ACC112 (cell line): ENCODE results near the gene TECTA.
"Not testable (repeated sequence)": the region's sequence is repeated elsewhere in the genome, so short reads cannot be mapped to it uniquely, and the experiment has no call there.

Source experiments
- H2AFZ ChIP-seq: fragments of 200-600 bp; sonication (generic); one replicate; pipeline ENCODE4 v1.6.0; 2017; ENCODE audit warnings: antibody characterized with exemption, low read length; ENCODE audit not compliant: unreplicated experiment
- H3K27ac ChIP-seq: fragments of 200-600 bp; sonication (generic); 2 replicates; pipeline ENCODE4 v1.5.1; 2014; ENCODE audit warnings: low read depth, mild to moderate bottlenecking, antibody characterized with exemption, low read length, moderate library complexity
- H3K27me3 ChIP-seq: fragments of 200-600 bp; sonication (generic); 2 replicates; pipeline ENCODE4 v1.6.1; 2014; ENCODE audit warnings: mild to moderate bottlenecking, antibody characterized with exemption, low read length, moderate library complexity, mixed read lengths; ENCODE audit not compliant: insufficient read depth
- H3K36me3 ChIP-seq: fragments of 200-600 bp; sonication (generic); 2 replicates; pipeline ENCODE4 v1.6.1; 2016; ENCODE audit warnings: mild to moderate bottlenecking, antibody characterized with exemption, low read length, moderate library complexity, mixed read lengths; ENCODE audit not compliant: insufficient read depth
- H3K4me1 ChIP-seq: fragments of 200-600 bp; sonication (generic); one replicate; pipeline ENCODE4 v1.6.1; 2016; ENCODE audit warnings: low read length, mixed read lengths; ENCODE audit not compliant: insufficient read depth, unreplicated experiment, control insufficient read depth
- H3K4me3 ChIP-seq: fragments of 200-600 bp; sonication (generic); 2 replicates; pipeline ENCODE4 v1.5.1; 2014; ENCODE audit warnings: mild to moderate bottlenecking, low read depth, low read length
- H3K79me2 ChIP-seq: fragments of 200-600 bp; sonication (generic); one replicate; pipeline ENCODE4 v1.6.0; 2016; ENCODE audit warnings: low read length; ENCODE audit not compliant: control insufficient read depth, unreplicated experiment, insufficient read depth

Gene TECTA

DNA sequence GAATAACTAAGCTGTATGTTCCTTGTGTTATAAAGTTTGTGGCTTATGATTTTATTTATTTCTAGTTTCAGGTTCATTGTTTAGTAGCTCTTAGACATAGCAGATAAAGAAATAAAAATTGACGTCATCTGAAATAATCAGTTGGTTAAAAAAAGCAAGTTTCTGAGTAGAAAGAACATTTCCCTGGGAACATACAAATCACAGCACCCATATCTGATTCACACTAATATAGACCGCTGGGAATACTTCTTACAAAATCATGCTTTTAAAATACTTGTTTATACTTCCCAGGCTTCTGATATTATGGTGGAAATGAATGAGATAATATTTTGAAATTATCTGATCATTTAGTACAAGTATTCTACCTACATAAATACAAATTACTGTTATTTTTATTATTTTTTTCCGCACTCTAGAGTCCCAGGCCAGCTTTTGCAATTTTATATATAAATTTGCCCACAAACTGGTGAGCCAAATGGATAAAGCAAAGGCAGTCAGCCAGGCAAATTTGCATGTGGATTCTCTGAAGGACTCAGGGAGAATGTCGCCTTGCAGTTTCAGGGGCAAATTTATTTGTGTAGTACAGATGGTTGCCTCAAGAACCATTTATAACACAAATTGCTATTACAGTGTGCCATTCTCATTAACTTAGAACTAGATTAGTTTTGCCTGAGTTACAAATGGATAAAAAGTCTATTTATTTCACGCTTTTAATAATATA is 128.6 kb downstream of the TECTA start:
- Histone ChIP-seq H2AFZ (no peak overlapping the region), H3K4me3 (no peak overlapping the region), H3K27ac (no peak overlapping the region), H3K79me2 (no peaks in the 10 kb centered on the region), H3K36me3 (no peaks in the 10 kb centered on the region), H3K27me3 (peaks cover 51% of the 10 kb centered on the region), H3K4me1 (no peaks in the 10 kb centered on the region)

DNA sequence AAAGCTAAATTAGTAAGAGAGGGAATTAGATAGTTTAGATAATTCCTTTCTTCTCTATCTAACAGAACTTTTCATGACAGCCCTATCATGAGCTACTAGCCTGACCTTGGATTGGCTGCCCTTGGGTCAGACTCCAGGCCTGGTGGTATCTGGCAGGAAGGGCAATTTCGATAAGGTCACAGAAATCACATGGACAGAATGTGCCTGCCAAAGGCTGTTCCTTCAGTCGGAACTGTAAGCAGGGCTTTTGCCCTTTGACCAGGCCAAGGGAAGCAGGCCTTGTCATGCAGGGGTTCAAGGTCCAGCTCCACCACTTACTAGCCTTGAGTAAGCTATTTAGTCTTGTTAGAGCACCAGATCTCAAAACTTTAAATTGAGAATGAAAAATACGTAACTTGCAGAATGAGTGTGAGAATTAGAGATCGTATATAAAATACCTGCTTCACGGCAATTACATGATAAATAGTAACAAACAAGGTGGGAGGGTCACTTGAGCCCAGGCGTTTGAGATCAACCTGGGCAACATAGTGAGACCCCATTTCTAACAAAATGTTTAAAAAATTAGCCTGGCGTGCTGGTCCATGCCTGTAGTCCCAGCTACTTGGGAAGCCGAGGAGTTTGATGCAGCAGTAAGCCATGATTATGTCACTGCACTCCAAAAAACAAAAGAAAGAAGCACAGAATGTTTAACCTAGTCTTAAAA is 130.7 kb downstream of the TECTA start:
- no peaks in the 10 kb centered on the region for H3K79me2 ChIP-seq
- no peak overlapping the region for H2AFZ ChIP-seq
- H3K27ac ChIP-seq = no peak overlapping the region
- H3K4me1 ChIP-seq = no peaks in the 10 kb centered on the region
- H3K4me3 ChIP-seq = no peak overlapping the region
- peaks cover 62% of the 10 kb centered on the region for H3K27me3 ChIP-seq
- H3K36me3 ChIP-seq = no peaks in the 10 kb centered on the region

GRCh38 chr11:121235057-121235456 is 134.0 kb downstream of the TECTA start:
- Histone ChIP-seq H2AFZ (no peak overlapping the region), H3K4me3 (no peak overlapping the region), H3K4me1 (no peaks in the 10 kb centered on the region), H3K27ac (no peak overlapping the region), H3K79me2 (no peaks in the 10 kb centered on the region), H3K36me3 (no peaks in the 10 kb centered on the region), H3K27me3 (peaks cover 56% of the 10 kb centered on the region)

DNA sequence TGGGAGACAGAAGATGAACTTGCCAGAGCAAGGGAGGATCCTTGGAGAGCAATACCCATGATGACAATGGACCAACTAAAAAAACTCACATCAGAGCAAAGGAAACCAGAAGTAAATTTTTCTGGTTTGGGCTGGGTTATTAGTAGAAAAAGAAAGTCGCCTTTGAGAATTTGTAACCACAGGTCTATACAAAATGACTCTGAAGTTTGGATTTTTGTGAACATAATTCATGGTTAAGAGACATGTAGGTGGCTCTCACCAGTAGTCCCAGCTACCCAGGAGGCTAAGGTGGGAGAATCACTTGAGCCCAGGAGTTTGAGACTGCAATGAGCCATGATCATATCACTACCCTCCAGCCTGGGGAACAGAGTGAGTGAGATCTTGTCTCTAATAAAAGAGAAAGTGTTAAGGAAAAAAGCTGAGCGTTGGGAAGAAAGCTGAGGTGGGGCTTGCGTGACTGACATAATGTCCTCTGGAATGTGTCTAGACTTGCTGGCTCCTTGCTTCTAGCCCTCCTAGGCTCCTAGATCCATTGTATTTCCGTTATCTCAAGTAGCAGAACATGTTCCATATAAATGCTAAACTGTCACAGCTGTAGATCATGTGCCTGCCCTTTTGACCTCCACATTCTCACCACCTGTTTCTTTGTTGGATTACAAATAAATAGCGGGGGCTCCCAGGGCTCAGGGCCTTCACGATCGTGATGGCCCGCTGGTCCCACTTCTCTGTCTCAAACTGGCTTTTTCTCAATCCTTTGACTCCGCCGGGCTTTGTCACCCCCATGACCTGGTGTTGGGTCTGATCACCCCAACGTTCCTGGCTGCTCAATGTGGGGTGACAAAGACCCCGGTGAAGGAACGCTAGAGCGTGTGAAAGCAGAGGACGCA is 135.3 kb downstream of the TECTA start:
- H3K4me1 ChIP-seq = no peaks in the 10 kb centered on the region
- no peaks in the 10 kb centered on the region for H3K79me2 ChIP-seq
- no peaks in the 10 kb centered on the region for H3K36me3 ChIP-seq
- no peak overlapping the region for H3K27ac ChIP-seq
- no peak overlapping the region for H2AFZ ChIP-seq
- H3K4me3 ChIP-seq = no peak overlapping the region
- peaks cover 56% of the 10 kb centered on the region for H3K27me3 ChIP-seq

- not testable (repeated sequence) for H3K27ac ChIP-seq, H3K79me2 ChIP-seq, H3K4me1 ChIP-seq, H3K36me3 ChIP-seq, H2AFZ ChIP-seq, H3K4me3 ChIP-seq
- peaks cover 61% of the 10 kb centered on the region for H3K27me3 ChIP-seq
Measured at GRCh38 chr11:121237247-121237646, 136.2 kb downstream of the TECTA start.

DNA sequence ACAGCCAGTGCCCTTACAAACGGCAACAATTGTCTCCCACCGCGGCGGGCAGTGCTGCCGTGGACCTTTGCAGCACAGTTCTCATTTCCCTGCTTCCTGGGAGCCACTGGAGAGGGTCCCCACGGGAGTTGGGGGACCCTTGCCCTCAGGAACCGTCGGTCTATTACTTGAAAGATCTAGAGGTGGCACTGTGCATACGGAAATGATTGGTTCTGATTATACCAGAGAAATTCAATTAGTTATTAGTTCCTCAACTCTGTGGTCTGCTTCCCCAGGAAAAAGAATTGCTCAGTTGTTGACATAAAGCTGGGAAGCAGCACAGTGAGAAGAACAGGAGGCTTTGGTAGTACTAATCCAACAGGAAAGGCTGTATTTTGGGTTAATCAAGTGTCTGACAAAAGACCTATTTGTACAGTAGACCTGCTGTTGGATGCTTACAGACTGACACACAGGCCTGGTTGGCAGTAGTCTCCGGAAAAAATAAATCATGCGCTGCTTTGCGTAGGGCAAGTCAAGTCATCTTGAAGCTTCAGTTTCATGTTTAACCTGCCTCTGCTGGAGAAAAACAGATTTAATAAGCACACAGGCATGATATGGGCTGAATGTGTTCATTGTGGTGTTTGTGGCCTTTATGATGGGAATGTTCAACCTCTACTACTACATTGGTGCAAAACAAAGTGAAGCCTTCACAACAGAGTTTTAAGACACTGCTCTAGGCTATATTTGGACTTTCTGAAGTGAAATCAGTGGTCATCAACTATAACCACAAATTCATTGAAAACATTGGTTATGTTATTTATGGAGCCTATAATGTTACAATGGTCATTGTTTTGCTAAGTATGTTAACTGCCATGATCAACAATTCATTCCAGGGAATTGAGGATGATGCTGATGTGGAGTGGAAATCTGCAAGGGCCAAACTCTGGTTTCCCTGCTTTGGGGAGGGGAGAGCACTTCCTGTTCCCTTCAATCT is 136.9 kb downstream of the TECTA start:
- no peak overlapping the region for H3K27ac ChIP-seq
- H3K36me3 ChIP-seq = no peaks in the 10 kb centered on the region
- no peak overlapping the region for H3K4me3 ChIP-seq
- peaks cover 67% of the 10 kb centered on the region for H3K27me3 ChIP-seq
- H3K79me2 ChIP-seq = no peaks in the 10 kb centered on the region
- H3K4me1 ChIP-seq = no peaks in the 10 kb centered on the region
- H2AFZ ChIP-seq = no peak overlapping the region

DNA sequence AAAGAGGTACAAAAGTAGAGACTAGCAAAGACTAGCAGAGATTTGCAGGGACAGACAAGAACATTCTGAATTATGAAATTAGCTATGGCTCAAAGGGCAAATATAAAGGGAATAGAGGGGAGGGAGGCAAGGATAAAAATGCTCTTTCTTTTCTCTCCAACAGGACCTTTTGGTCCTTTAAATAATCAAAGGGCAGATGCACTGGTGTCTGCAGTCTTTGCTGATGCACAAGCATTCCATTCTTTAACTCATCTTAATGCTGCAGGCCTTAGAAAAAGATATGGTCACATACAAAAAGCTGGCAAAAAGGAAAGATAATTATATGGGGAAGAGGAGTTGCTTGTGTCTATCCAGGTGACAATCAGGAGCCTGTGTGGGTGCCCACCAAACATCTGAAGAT is 137.9 kb downstream of the TECTA start:
- Histone ChIP-seq H3K36me3 (no peaks in the 10 kb centered on the region), H3K27ac (no peak overlapping the region), H3K79me2 (no peaks in the 10 kb centered on the region), H3K4me1 (no peaks in the 10 kb centered on the region), H2AFZ (no peak overlapping the region), H3K27me3 (peaks cover 63% of the 10 kb centered on the region), H3K4me3 (no peak overlapping the region)

- not testable (repeated sequence) for H2AFZ ChIP-seq, H3K79me2 ChIP-seq, H3K4me1 ChIP-seq, H3K36me3 ChIP-seq, H3K4me3 ChIP-seq, H3K27ac ChIP-seq
- H3K27me3 ChIP-seq = peaks cover 58% of the 10 kb centered on the region
Measured at GRCh38 chr11:121240001-121240400, 139.0 kb downstream of the TECTA start.

DNA sequence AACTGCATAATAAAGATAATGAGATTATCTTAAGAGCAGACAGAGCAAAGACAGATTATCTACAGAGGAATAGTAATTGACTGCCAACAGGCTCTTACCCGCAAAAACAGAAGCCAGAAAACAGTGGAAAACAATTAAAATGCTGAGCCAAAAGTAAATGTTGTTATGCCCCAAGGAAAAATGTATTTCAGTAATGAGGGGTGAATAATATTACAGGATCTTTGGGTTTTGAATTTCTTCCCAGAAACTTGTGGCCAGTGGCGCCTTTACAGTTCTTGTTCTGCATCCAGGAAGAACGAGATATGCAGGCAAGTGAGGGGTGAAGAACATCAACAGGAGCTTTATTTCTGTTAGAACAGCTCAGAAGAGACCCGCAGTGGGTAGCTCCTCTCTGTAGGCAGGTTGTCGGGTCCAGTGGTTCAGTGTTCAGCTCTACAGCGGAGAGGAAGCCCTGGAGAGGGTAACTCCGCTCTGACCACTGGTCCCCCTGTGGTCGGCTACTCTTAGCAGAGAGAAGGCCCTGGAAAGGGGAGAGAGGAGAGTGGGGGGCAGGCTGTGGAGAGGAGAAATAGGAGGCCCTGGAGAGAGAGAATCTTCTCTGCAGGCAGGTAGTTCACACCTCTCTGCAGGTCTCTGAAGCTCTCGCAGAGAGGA is 139.7 kb downstream of the TECTA start:
- H3K36me3 ChIP-seq = no peaks in the 10 kb centered on the region
- H3K79me2 ChIP-seq = no peaks in the 10 kb centered on the region
- no peaks in the 10 kb centered on the region for H3K4me1 ChIP-seq
- H3K27me3 ChIP-seq = peaks cover 54% of the 10 kb centered on the region
- H3K27ac ChIP-seq = no peak overlapping the region
- no peak overlapping the region for H3K4me3 ChIP-seq
- H2AFZ ChIP-seq = no peak overlapping the region
